Loucy (cell line): ENCODE results near the gene BTBD9.

ENCODE experiments used
- CTCF ChIP-seq: fragments of 200-600 bp; sonication (generic); conservative IDR thresholded peaks from 2 replicates; pipeline ENCODE4 v1.5.1; 2014; ENCODE audit warnings: mild to moderate bottlenecking, antibody characterized with exemption, low read length
- EZH2phosphoT487 ChIP-seq: fragments of 200-600 bp; IDR thresholded peaks from 2 replicates; pipeline ENCODE4 v1.6.1; 2018; ENCODE audit warnings: antibody characterized with exemption, mild to moderate bottlenecking, moderate library complexity, borderline replicate concordance

GRCh38 chr6:38187325-38187724 is 452.4 kb downstream of the BTBD9 start:
- no peak for TF ChIP-seq CTCF
- TF ChIP-seq EZH2phosphoT487 = no peak
